GM21723 (cell line): ENCODE results near the gene CHST14.
A peak's percentile ranks its signal among the peaks of the same experiment; 100 is the strongest.

Source experiments
- ATAC-seq: cut with Tn5 transposase; IDR thresholded peaks from one replicate; pipeline ENCODE4 v1.9.1; 2021; ENCODE audit warnings: mild to moderate bottlenecking, moderate library complexity; ENCODE audit not compliant: unreplicated experiment

Gene CHST14

GRCh38 chr15:40487816-40488682 is 17.3 kb downstream of the CHST14 start:
- no peak for ATAC-seq

- no peak for ATAC-seq
Measured at GRCh38 chr15:40489274-40490175, 18.7 kb downstream of the CHST14 start.

GRCh38 chr15:40493089-40493840 is 22.5 kb downstream of the CHST14 start:
- ATAC-seq = no peak

GRCh38 chr15:40495516-40495915 is 24.7 kb downstream of the CHST14 start:
- ATAC-seq = no peak

- no peak for ATAC-seq
Measured at GRCh38 chr15:40498418-40498817, 27.6 kb downstream of the CHST14 start.

GRCh38 chr15:40498891-40499290 is 28.1 kb downstream of the CHST14 start:
- no peak for ATAC-seq

GRCh38 chr15:40499931-40500330 is 29.1 kb downstream of the CHST14 start:
- ATAC-seq = no peak

- ATAC-seq = no peak
Measured at GRCh38 chr15:40500568-40501330, 30.0 kb downstream of the CHST14 start.

- ATAC-seq = no peak
Measured at GRCh38 chr15:40501487-40501886, 30.7 kb downstream of the CHST14 start.

- no peak for ATAC-seq
Measured at GRCh38 chr15:40506964-40507571, 36.3 kb downstream of the CHST14 start.

- ATAC-seq = no peak
Measured at GRCh38 chr15:40508216-40508615, 37.4 kb downstream of the CHST14 start.

GRCh38 chr15:40510201-40510600 is 39.4 kb downstream of the CHST14 start:
- no peak for ATAC-seq

- peak; percentile 49 for ATAC-seq
Measured at GRCh38 chr15:40511093-40511471, 40.3 kb downstream of the CHST14 start.

GRCh38 chr15:40511472-40512133 is 40.8 kb downstream of the CHST14 start:
- ATAC-seq = peak; percentile 68

- ATAC-seq = no peak
Measured at GRCh38 chr15:40512440-40512839, 41.7 kb downstream of the CHST14 start.

- no peak for ATAC-seq
Measured at GRCh38 chr15:40513609-40514008, 42.8 kb downstream of the CHST14 start.

GRCh38 chr15:40516322-40516721 is 45.5 kb downstream of the CHST14 start:
- no peak for ATAC-seq
